CD14-positive monocyte (primary cell): ENCODE data around the gene PLXNC1. TPM values are rescaled to one million over a fixed set of nuclear protein-coding genes. Genes with fewer than 3 reads are reported as not detected.
A peak's percentile ranks its signal among the peaks of the same experiment; 100 is the strongest.

Experiments
- DNase-seq, 3 donors: peaks; one replicate each; pipeline ENCODE4 v3.0.0-alpha.2; 2011 to 2022
- H2AFZ ChIP-seq: 2 replicates; pipeline ENCODE4 v1.6.0; 2012; ENCODE audit warnings: mild to moderate bottlenecking, low read depth, low read length, inconsistent platforms; ENCODE audit not compliant: insufficient read depth, poor library complexity, severe bottlenecking
- H3K27ac ChIP-seq, 2 donors: 1 replicate in 1 of 2; 2 replicates in 1 of 2; pipeline ENCODE4 v1.5.1; 2012 to 2013; ENCODE audit warnings: low read length in 2 of 2, control low read depth in 1 of 2, inconsistent platforms in 1 of 2, low read depth in 1 of 2, mild to moderate bottlenecking in 1 of 2
- H3K27me3 ChIP-seq, 2 donors: one replicate each; pipeline versions ENCODE4 v1.6.0 to v1.6.1; 2011 to 2013; ENCODE audit warnings: low read length in 2 of 2; ENCODE audit not compliant: control insufficient read depth in 2 of 2, insufficient read depth in 2 of 2
- H3K36me3 ChIP-seq, 2 donors: replicated peaks in 1 of 2; 1 replicate in 1 of 2; 2 replicates in 1 of 2; pipeline versions ENCODE4 v1.5.1 to v1.6.1; 2012 to 2013; ENCODE audit warnings: low read length in 2 of 2, control low read depth in 1 of 2, inconsistent platforms in 1 of 2, mild to moderate bottlenecking in 1 of 2; ENCODE audit not compliant: insufficient read depth in 2 of 2, control insufficient read depth in 1 of 2
- H3K4me1 ChIP-seq, 2 donors: 1 replicate in 1 of 2; 2 replicates in 1 of 2; pipeline versions ENCODE4 v1.5.1 to v1.6.1; 2012 to 2013; ENCODE audit warnings: low read length in 2 of 2, control low read depth in 1 of 2, inconsistent platforms in 1 of 2, mild to moderate bottlenecking in 1 of 2, moderate library complexity in 1 of 2; ENCODE audit not compliant: insufficient read depth in 2 of 2, control insufficient read depth in 1 of 2
- H3K4me2 ChIP-seq: replicated peaks from 2 replicates; pipeline ENCODE3; 2012; ENCODE audit warnings: low read length, moderate library complexity, mild to moderate bottlenecking; ENCODE audit not compliant: poor library complexity, severe bottlenecking; ENCODE audit errors: extremely low read depth
- H3K4me3 ChIP-seq, 3 experiments: fragments of 200-600 bp in 1 of 3; sonication (generic) in 1 of 3; replicated peaks in 1 of 3; 1 replicate in 2 of 3; 2 replicates in 1 of 3; pipeline ENCODE4 v1.5.1; 2011 to 2013; ENCODE audit warnings: low read length in 3 of 3, mild to moderate bottlenecking in 3 of 3, control low read depth in 2 of 3, low read depth in 2 of 3, inconsistent platforms in 1 of 3, moderate library complexity in 1 of 3
- H3K79me2 ChIP-seq: 2 replicates; pipeline ENCODE4 v1.6.0; 2012; ENCODE audit warnings: mild to moderate bottlenecking, control low read depth, inconsistent platforms, low read length, moderate library complexity; ENCODE audit not compliant: insufficient read depth
- H3K9ac ChIP-seq: 2 replicates; pipeline ENCODE4 v1.6.0; 2017; ENCODE audit warnings: low read length, mild to moderate bottlenecking; ENCODE audit not compliant: insufficient read depth, poor library complexity, severe bottlenecking
- H3K9me3 ChIP-seq, 2 donors: replicated peaks in 1 of 2; 1 replicate in 1 of 2; 2 replicates in 1 of 2; pipeline versions ENCODE4 v1.5.1 to v1.6.1; 2012 to 2013; ENCODE audit warnings: low read length in 2 of 2, control low read depth in 1 of 2; ENCODE audit not compliant: control insufficient read depth in 1 of 2, insufficient read depth in 1 of 2
- H4K20me1 ChIP-seq: 2 replicates; pipeline ENCODE4 v1.6.0; 2012; ENCODE audit warnings: mild to moderate bottlenecking, low read length, control low read depth, moderate library complexity; ENCODE audit not compliant: insufficient read depth
- H3K27ac Mint-ChIP-seq, 7 donors: one replicate each; pipeline ENCODE4 v1.8.0; 2020; ENCODE audit warnings: mild to moderate bottlenecking in 7 of 7, mixed read lengths in 7 of 7, moderate library complexity in 6 of 7, inconsistent platforms in 2 of 7
- H3K27me3 Mint-ChIP-seq, 3 donors: one replicate each; pipeline ENCODE4 v1.8.0; 2021 to 2022; ENCODE audit warnings: low read depth in 3 of 3, mild to moderate bottlenecking in 3 of 3, mixed read lengths in 3 of 3, moderate library complexity in 3 of 3, inconsistent platforms in 1 of 3
- H3K36me3 Mint-ChIP-seq, 2 donors: one replicate each; pipeline ENCODE4 v1.8.0; 2020; ENCODE audit warnings: mixed read lengths in 2 of 2, inconsistent platforms in 1 of 2, mild to moderate bottlenecking in 1 of 2
- H3K4me1 Mint-ChIP-seq: one replicate; pipeline ENCODE4 v1.8.0; 2020; ENCODE audit warnings: mild to moderate bottlenecking, mixed read lengths
- H3K4me3 Mint-ChIP-seq, 2 donors: one replicate each; pipeline ENCODE4 v1.8.0; 2020; ENCODE audit warnings: mild to moderate bottlenecking in 2 of 2, mixed read lengths in 2 of 2, moderate library complexity in 1 of 2
- H3K9me3 Mint-ChIP-seq, 7 donors: one replicate each; pipeline ENCODE4 v1.8.0; 2020 to 2022; ENCODE audit warnings: mixed read lengths in 7 of 7, mild to moderate bottlenecking in 6 of 7, moderate library complexity in 6 of 7, inconsistent platforms in 2 of 7
- WGBS: methylation state at CpG from one replicate; pipeline ENCODE4 v1.1.5; 2013; ENCODE audit warnings: missing lambda C conversion rate; ENCODE audit not compliant: insufficient coverage; 5-methylcytosine and 5-hydroxymethylcytosine counted together
- intact Hi-C, 2 donors: fragments of 100-400 bp; cut with micrococcal nuclease; formaldehyde crosslinking; loops; one replicate each; pipeline versions ENCODE4 v1.15.0 to v1.15.1; 2023
- polyA plus RNA-seq, 3 donors: library from polyadenylated mRNA; depleted of rRNA in 1 of 3; unstranded in 2 of 3; stranded (reverse) in 1 of 3; fragments of 300-500 nt in 2 of 3; fragments of >200 nt in 1 of 3; fragmentation: Illumina TruSeq in 2 of 3; gene quantifications; 1 replicate in 2 of 3; 2 replicates in 1 of 3; pipeline ENCODE4 v1.2.3, GENCODE V29; 2012 to 2021
- TF ChIP-seq, protein P1 (sequence below): fragments of 200-600 bp; IDR thresholded peaks from one replicate; pipeline ENCODE4 v1.8.0; 2022; ENCODE audit warnings: antibody characterized with exemption, mild to moderate bottlenecking

Gene PLXNC1
- polyA plus RNA-seq, 3 donors: 14.3 to 35.2 (median 15.4) TPM

DNA sequence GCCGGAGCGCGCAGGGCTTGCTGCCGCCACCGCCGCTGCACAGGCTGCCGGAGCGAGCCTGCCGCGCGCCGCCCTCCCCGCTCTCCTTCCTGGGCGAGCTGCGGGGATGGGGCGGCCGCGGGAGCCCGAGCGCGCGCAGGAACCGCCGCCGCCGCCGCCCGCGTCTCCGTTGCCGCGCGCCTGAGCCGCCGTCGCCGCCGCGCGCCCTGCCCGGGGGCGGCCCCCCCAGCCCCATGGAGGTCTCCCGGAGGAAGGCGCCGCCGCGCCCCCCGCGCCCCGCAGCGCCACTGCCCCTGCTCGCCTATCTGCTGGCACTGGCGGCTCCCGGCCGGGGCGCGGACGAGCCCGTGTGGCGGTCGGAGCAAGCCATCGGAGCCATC is 352 bp downstream of the PLXNC1 start:
- Histone ChIP-seq H3K4me3 (peak overlapping the region; percentile 88 to 95 (median 92)), H3K27me3 (no peaks in the 10 kb centered on the region), H4K20me1 (peaks cover 42% of the 10 kb centered on the region), H3K9me3 (no peaks in the 10 kb centered on the region), H3K9ac (peak overlapping the region; percentile 84), H3K27ac (peak overlapping the region; percentile 20 to 74), H2AFZ (peak overlapping the region; percentile 78), H3K79me2 (peaks cover 49% of the 10 kb centered on the region), H3K4me2 (peak overlapping the region; percentile 92), H3K36me3 (peaks cover 0 to 11% of the 10 kb centered on the region in 2 donors), H3K4me1 (peaks cover 37 to 41% of the 10 kb centered on the region in 2 donors)
- H3K27me3 Mint-ChIP-seq: peaks cover 3 to 14% (median 11%) of the 10 kb centered on the region in 3 donors
- under 1% methylated on average over 62 of the region's 62 CpGs for WGBS
- TF ChIP-seq, protein P1, sequence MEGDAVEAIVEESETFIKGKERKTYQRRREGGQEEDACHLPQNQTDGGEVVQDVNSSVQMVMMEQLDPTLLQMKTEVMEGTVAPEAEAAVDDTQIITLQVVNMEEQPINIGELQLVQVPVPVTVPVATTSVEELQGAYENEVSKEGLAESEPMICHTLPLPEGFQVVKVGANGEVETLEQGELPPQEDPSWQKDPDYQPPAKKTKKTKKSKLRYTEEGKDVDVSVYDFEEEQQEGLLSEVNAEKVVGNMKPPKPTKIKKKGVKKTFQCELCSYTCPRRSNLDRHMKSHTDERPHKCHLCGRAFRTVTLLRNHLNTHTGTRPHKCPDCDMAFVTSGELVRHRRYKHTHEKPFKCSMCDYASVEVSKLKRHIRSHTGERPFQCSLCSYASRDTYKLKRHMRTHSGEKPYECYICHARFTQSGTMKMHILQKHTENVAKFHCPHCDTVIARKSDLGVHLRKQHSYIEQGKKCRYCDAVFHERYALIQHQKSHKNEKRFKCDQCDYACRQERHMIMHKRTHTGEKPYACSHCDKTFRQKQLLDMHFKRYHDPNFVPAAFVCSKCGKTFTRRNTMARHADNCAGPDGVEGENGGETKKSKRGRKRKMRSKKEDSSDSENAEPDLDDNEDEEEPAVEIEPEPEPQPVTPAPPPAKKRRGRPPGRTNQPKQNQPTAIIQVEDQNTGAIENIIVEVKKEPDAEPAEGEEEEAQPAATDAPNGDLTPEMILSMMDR: no peak
- H3K9me3 Mint-ChIP-seq: peaks cover 0 to 2% (median 0%) of the 10 kb centered on the region in 7 donors
- DNase-seq: no peak
- peaks cover 12 to 14% of the 10 kb centered on the region in 2 donors for H3K36me3 Mint-ChIP-seq
- H3K27ac Mint-ChIP-seq: peak overlapping the region in 2 of 7 donors; percentile 69 to 78
- intact Hi-C loops: loop anchor here (5.0 to 10.0 kb wide), 4 partner anchors 34 to 384 kb away; no protein-coding TSS in a partner anchor
- peak overlapping the region; percentile 89 to 99 for H3K4me3 Mint-ChIP-seq
- H3K4me1 Mint-ChIP-seq: peaks cover 48% of the 10 kb centered on the region

DNA sequence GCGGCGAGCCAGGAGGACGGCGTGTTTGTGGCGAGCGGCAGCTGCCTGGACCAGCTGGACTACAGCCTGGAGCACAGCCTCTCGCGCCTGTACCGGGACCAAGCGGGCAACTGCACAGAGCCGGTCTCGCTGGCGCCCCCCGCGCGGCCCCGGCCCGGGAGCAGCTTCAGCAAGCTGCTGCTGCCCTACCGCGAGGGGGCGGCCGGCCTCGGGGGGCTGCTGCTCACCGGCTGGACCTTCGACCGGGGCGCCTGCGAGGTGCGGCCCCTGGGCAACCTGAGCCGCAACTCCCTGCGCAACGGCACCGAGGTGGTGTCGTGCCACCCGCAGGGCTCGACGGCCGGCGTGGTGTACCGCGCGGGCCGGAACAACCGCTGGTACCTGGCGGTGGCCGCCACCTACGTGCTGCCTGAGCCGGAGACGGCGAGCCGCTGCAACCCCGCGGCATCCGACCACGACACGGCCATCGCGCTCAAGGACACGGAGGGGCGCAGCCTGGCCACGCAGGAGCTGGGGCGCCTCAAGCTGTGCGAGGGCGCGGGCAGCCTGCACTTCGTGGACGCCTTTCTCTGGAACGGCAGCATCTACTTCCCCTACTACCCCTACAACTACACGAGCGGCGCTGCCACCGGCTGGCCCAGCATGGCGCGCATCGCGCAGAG is 873 bp downstream of the PLXNC1 start:
- peaks cover 0 to 2% (median 0%) of the 10 kb centered on the region in 7 donors for H3K9me3 Mint-ChIP-seq
- H3K79me2 ChIP-seq: peaks cover 54% of the 10 kb centered on the region
- H3K4me3 ChIP-seq: peak overlapping the region; percentile 88 to 95 (median 92)
- no peaks in the 10 kb centered on the region for H3K27me3 ChIP-seq
- H3K9me3 ChIP-seq: no peaks in the 10 kb centered on the region
- peaks cover 3 to 14% (median 10%) of the 10 kb centered on the region in 3 donors for H3K27me3 Mint-ChIP-seq
- peak overlapping the region; percentile 84 for H3K9ac ChIP-seq
- TF ChIP-seq, protein P1: peak; percentile 61
- intact Hi-C loops: loop anchor here (5.0 to 10.0 kb wide), 4 partner anchors 33 to 383 kb away; no protein-coding TSS in a partner anchor
- under 1% methylated on average over 76 of the region's 76 CpGs for WGBS
- H3K27ac ChIP-seq: peak overlapping the region; percentile 20 to 74
- peaks cover 15 to 17% of the 10 kb centered on the region in 2 donors for H3K36me3 Mint-ChIP-seq
- peak overlapping the region; percentile 99 for H3K4me3 Mint-ChIP-seq
- peaks cover 0 to 16% of the 10 kb centered on the region in 2 donors for H3K36me3 ChIP-seq
- DNase-seq: peak; percentile 54 to 61 (median 56)
- peaks cover 37 to 41% of the 10 kb centered on the region in 2 donors for H3K4me1 ChIP-seq
- peaks cover 51% of the 10 kb centered on the region for H3K4me1 Mint-ChIP-seq
- H4K20me1 ChIP-seq: peaks cover 47% of the 10 kb centered on the region
- peak overlapping the region; percentile 92 for H3K4me2 ChIP-seq
- peak overlapping the region; percentile 78 for H2AFZ ChIP-seq
- H3K27ac Mint-ChIP-seq: peak overlapping the region in 6 of 7 donors; percentile 31 to 93 (median 82)
